Progenitor cell of endocrine pancreas (in vitro differentiated cells): ENCODE measurements around the gene STKLD1. TPM values are rescaled to one million over a fixed set of nuclear protein-coding genes. Genes with fewer than 3 reads are reported as not detected.
"Not testable (repeated sequence)": the region's sequence is repeated elsewhere in the genome, so short reads cannot be mapped to it uniquely, and the experiment has no call there.

ENCODE experiments used
- DNase-seq: peaks from one replicate; pipeline ENCODE4 v3.0.0; 2021; ENCODE audit warnings: low spot score; ENCODE audit not compliant: unreplicated experiment
- H3K27ac Mint-ChIP-seq: 2 replicates; pipeline ENCODE4 v1.8.0; 2021; ENCODE audit warnings: mild to moderate bottlenecking, moderate library complexity, mixed read lengths
- H3K27me3 Mint-ChIP-seq: 2 replicates; pipeline ENCODE4 v1.8.0; 2021; ENCODE audit warnings: mixed read lengths
- H3K36me3 Mint-ChIP-seq: 2 replicates; pipeline ENCODE4 v1.8.0; 2022; ENCODE audit warnings: mixed read lengths; ENCODE audit not compliant: insufficient read depth
- H3K4me1 Mint-ChIP-seq: 2 replicates; pipeline ENCODE4 v1.8.0; 2021; ENCODE audit warnings: low read depth, mixed read lengths
- H3K4me3 Mint-ChIP-seq: 2 replicates; pipeline ENCODE4 v1.8.0; 2021; ENCODE audit warnings: low read depth, mild to moderate bottlenecking, moderate library complexity, mixed read lengths
- H3K9me3 Mint-ChIP-seq: 2 replicates; pipeline ENCODE4 v1.8.0; 2021; ENCODE audit warnings: low read depth, mixed read lengths
- total RNA-seq: library from RNA; stranded (reverse); gene quantifications from 2 replicates; pipeline ENCODE4 v1.2.1, GENCODE V29; 2021
- TF ChIP-seq, protein P1 (sequence below): fragments of 200-600 bp; sonication (generic); IDR thresholded peaks from one replicate; pipeline ENCODE4 v1.5.0; 2021; ENCODE audit warnings: antibody characterized with exemption, mild to moderate bottlenecking; ENCODE audit not compliant: unreplicated experiment

The STKLD1 gene
- total RNA-seq, 1 donor from 2014 or later, result 4.0 TPM

DNA sequence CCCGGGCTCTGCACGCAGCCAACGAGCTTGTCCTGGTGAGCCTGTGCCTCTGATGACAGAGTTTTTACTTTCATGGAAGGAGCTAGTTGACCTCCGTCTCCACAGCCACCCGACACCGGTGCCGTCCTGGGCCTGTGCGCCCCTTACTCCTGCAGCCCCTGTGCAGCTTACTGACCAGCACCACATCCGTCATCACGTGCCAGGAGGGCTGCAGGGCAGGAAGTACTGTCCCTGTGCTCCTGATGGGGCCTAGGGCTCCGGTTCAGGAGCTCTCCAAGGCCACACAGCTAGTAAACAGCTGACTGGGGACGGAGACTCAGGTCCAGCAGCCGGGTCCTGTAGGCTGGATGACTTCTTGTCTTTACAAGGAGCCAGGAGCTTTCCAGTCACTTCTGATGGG is 10.2 kb downstream of the STKLD1 start:
- H3K27me3 Mint-ChIP-seq, result no peaks in the 10 kb centered on the region
- no peak overlapping the region for H3K4me3 Mint-ChIP-seq
- TF ChIP-seq, protein P1, sequence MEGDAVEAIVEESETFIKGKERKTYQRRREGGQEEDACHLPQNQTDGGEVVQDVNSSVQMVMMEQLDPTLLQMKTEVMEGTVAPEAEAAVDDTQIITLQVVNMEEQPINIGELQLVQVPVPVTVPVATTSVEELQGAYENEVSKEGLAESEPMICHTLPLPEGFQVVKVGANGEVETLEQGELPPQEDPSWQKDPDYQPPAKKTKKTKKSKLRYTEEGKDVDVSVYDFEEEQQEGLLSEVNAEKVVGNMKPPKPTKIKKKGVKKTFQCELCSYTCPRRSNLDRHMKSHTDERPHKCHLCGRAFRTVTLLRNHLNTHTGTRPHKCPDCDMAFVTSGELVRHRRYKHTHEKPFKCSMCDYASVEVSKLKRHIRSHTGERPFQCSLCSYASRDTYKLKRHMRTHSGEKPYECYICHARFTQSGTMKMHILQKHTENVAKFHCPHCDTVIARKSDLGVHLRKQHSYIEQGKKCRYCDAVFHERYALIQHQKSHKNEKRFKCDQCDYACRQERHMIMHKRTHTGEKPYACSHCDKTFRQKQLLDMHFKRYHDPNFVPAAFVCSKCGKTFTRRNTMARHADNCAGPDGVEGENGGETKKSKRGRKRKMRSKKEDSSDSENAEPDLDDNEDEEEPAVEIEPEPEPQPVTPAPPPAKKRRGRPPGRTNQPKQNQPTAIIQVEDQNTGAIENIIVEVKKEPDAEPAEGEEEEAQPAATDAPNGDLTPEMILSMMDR, result no peak
- DNase-seq, result no peak
- no peak overlapping the region for H3K27ac Mint-ChIP-seq
- no peaks in the 10 kb centered on the region for H3K9me3 Mint-ChIP-seq
- H3K4me1 Mint-ChIP-seq, result peaks cover 11% of the 10 kb centered on the region
- H3K36me3 Mint-ChIP-seq, result no peaks in the 10 kb centered on the region

DNA sequence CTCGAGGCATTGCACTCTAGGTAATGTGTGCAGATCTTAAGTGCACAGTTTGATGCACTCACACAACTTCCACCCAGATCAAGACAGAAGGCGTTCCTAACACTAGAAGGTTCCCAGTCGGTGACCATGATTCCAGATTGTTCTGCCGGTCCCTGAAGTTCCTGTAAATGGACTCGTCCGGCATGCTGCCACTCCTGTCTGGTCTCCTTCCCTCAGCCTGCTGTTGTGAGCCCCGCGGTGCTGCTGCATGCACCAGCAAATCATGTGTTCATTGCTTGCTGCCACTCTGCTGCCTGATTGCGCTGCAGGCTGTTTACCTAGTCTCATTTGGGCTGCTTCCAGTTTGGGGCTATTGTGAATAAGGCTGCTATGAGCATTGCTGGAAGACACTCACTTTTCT is 11.5 kb downstream of the STKLD1 start:
- no peak overlapping the region for H3K27ac Mint-ChIP-seq
- no peaks in the 10 kb centered on the region for H3K36me3 Mint-ChIP-seq
- H3K9me3 Mint-ChIP-seq, result no peaks in the 10 kb centered on the region
- no peaks in the 10 kb centered on the region for H3K27me3 Mint-ChIP-seq
- peaks cover 11% of the 10 kb centered on the region for H3K4me1 Mint-ChIP-seq
- DNase-seq, result no peak
- H3K4me3 Mint-ChIP-seq, result no peak overlapping the region
- TF ChIP-seq, protein P1, result no peak

DNA sequence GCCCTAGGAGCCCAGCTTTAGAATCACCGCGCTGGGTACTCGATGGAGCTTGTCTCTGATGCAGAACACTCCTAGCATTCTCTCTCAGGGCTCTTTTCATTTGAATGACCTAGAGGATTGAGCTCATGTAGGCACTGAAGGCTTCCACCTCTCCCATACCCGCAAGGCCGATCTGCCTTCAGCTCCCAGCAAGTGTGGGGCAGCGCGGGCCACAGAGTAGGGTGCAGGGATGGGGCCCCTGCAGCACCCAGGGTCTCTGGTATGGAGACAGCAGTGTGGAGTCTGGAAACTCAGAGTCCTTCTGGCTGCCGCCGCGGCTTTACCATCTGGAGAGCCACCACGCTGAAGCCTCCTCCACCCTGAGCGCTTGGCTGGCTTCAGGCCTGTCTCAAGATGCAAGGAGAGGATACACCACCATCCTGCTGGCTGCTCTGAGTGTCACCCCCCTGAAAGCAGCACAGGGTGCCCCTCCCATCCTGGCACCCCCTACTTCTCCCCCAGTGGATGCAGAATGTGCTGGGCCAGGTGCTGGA is 12.9 kb downstream of the STKLD1 start:
- TF ChIP-seq, protein P1, result no peak
- DNase-seq, result no peak
- Mint-ChIP-seq H3K4me3 (no peak overlapping the region), H3K27me3 (no peaks in the 10 kb centered on the region), H3K9me3 (no peaks in the 10 kb centered on the region), H3K36me3 (no peaks in the 10 kb centered on the region), H3K4me1 (peaks cover 11% of the 10 kb centered on the region), H3K27ac (no peak overlapping the region)

DNA sequence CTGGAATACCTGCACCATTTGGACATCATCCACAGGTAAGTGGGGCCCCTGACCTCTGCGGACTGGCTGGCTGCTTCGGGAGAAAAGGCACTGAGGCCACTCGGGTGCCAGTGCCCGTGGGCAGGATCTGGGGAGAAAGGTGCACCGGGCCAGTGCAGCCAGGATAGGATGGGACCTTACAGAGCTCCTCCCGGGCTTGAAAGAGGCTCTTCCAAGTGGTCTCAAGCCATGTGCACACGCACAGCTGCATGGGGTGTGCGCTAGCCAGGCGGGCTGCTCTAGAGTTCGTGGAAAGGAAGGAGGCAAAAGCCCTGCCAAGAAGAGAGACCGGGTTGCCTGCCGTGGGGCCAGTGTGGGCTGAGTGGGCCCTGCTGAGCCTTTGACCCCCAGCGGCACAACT is 13.4 kb downstream of the STKLD1 start:
- DNase-seq, result no peak
- no peaks in the 10 kb centered on the region for H3K36me3 Mint-ChIP-seq
- TF ChIP-seq, protein P1, result no peak
- H3K4me3 Mint-ChIP-seq, result no peak overlapping the region
- peaks cover 11% of the 10 kb centered on the region for H3K4me1 Mint-ChIP-seq
- no peak overlapping the region for H3K27ac Mint-ChIP-seq
- no peaks in the 10 kb centered on the region for H3K27me3 Mint-ChIP-seq
- H3K9me3 Mint-ChIP-seq, result no peaks in the 10 kb centered on the region

DNA sequence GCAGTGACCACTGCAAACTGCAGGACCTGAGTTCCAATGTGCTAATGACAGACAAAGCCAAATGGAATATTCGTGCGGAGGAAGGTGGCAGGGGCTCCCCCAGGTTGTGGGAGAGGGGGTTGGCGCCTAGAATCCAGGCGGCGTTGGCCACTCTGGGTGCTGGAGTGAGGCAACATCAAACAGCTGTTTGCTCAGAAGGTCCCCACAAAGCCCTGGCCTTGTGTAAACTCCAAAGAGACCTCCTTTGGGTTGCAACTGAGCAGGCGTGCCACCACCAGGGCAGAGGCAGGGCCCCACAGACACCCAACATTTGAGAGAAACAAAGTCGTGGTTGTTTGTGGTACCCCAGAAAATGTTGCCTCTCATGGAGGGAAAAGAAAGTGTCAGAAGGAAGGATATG is 14.5 kb downstream of the STKLD1 start:
- no peak for DNase-seq
- Mint-ChIP-seq H3K27me3 (peaks cover 3% of the 10 kb centered on the region), H3K27ac (no peak overlapping the region), H3K36me3 (no peaks in the 10 kb centered on the region), H3K4me1 (peaks cover 4% of the 10 kb centered on the region), H3K4me3 (no peak overlapping the region), H3K9me3 (no peaks in the 10 kb centered on the region)
- TF ChIP-seq, protein P1, result no peak

DNA sequence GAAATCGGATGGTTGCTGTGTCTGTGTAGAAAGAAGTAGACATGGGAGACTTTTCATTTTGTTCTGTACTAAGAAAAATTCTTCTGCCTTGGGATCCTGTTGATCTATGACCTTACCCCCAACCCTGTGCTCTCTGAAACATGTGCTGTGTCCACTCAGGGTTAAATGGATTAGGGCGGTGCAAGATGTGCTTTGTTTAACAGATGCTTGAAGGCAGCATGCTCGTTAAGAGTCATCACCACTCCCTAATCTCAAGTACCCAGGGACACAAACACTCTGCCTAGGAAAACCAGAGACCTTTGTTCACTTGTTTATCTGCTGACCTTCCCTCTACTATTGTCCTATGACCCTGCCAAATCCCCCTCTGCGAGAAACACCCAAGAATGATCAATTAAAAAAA is 15.3 kb downstream of the STKLD1 start:
- not testable (repeated sequence) for H3K9me3 Mint-ChIP-seq, DNase-seq, H3K27ac Mint-ChIP-seq, H3K4me1 Mint-ChIP-seq, H3K27me3 Mint-ChIP-seq, H3K36me3 Mint-ChIP-seq, H3K4me3 Mint-ChIP-seq

DNA sequence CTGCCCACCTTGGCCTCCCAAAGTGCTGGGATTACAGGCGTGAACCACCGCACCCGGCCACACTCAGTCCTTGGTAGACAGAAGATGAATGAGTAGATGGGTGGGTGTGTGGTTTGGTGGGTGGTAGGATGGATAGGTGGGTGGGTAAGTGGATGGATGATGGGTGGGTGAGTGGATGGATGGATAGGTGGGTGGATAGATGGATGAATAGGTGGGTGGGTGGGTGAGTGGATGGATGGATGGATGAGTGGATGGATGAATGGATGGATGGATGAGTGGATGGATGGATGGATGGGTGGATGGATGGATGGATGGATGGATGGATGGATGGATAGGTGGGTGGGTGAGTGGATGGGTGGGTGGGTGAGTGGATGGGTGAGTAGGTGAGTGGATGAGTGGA is 16.1 kb downstream of the STKLD1 start:
- H3K9me3 Mint-ChIP-seq, DNase-seq, H3K36me3 Mint-ChIP-seq, H3K27me3 Mint-ChIP-seq, H3K4me1 Mint-ChIP-seq, H3K4me3 Mint-ChIP-seq, H3K27ac Mint-ChIP-seq: not testable (repeated sequence)
